HEK293 (cell line): ENCODE data around the gene HYDIN.
A peak's percentile ranks its signal among the peaks of the same experiment; 100 is the strongest.

ENCODE experiments used
- CTCF ChIA-PET: fragments of 350-600 bp; formaldehyde crosslinking; extraction: SDS; loops from one replicate; lab custom pipeline; 2021; ENCODE audit warnings: antibody characterized with exemption; lab: Yijun Ruan, JAX
- POLR2A ChIA-PET: fragments of 300-600 bp; formaldehyde crosslinking; extraction: SDS; loops from one replicate; lab custom pipeline; 2020; ENCODE audit warnings: antibody characterized with exemption, inconsistent platforms; lab: Yijun Ruan, JAX
- H3K27ac ChIP-seq: fragments of 200-500 bp; sonication (Bioruptor generic); 2 replicates; pipeline ENCODE4 v1.5.1; 2014; ENCODE audit warnings: low read depth, low read length, control low read depth, inconsistent platforms; ENCODE audit errors: extremely low read depth
- H3K36me3 ChIP-seq, 2 experiments: fragments of 200-500 bp in 1 of 2; sonication (Bioruptor generic) in 1 of 2; 1 replicate in 1 of 2; 2 replicates in 1 of 2; pipeline ENCODE4 v1.5.1; 2014 to 2017; ENCODE audit warnings: inconsistent platforms in 2 of 2, low read length in 2 of 2; ENCODE audit not compliant: control insufficient read depth in 2 of 2, insufficient read depth in 1 of 2
- H3K4me1 ChIP-seq: fragments of 200-500 bp; sonication (Bioruptor generic); 2 replicates; pipeline ENCODE4 v1.5.1; 2014; ENCODE audit warnings: mild to moderate bottlenecking, low read length, inconsistent platforms; ENCODE audit not compliant: control insufficient read depth, insufficient read depth
- H3K4me3 ChIP-seq: 2 replicates; pipeline ENCODE4 v1.5.1; 2011; ENCODE audit warnings: low read depth, mild to moderate bottlenecking, control low read depth, low read length, moderate library complexity
- H3K9me3 ChIP-seq: fragments of 200-500 bp; sonication (Bioruptor generic); 2 replicates; pipeline ENCODE4 v1.5.1; 2014; ENCODE audit warnings: low read depth, low read length, inconsistent platforms; ENCODE audit not compliant: control insufficient read depth, insufficient read depth
- GFI1B ChIP-seq: fragments of 450-650 bp; formaldehyde crosslinking; IDR thresholded peaks from 2 replicates; pipeline ENCODE4 v1.5.1; 2016; ENCODE audit warnings: missing biosample characterization, missing genetic modification characterization
- ZNF10 ChIP-seq: fragments of 450-650 bp; formaldehyde crosslinking; IDR thresholded peaks from 2 replicates; pipeline ENCODE4 v1.5.1; 2017; ENCODE audit warnings: missing biosample characterization, missing genetic modification characterization
- ZNF175 ChIP-seq: fragments of 450-650 bp; formaldehyde crosslinking; IDR thresholded peaks from 2 replicates; pipeline ENCODE4 v1.5.1; 2016; ENCODE audit warnings: missing biosample characterization, missing genetic modification characterization
- ZNF202 ChIP-seq: fragments of 450-650 bp; formaldehyde crosslinking; IDR thresholded peaks from 2 replicates; pipeline ENCODE4 v1.5.1; 2016; ENCODE audit warnings: missing biosample characterization, missing genetic modification characterization, borderline replicate concordance
- ZNF248 ChIP-seq: fragments of 450-650 bp; formaldehyde crosslinking; IDR thresholded peaks from 2 replicates; pipeline ENCODE4 v1.5.1; 2017; ENCODE audit warnings: missing biosample characterization, missing genetic modification characterization
- ZNF274 ChIP-seq, 2 experiments: fragments of 200-500 bp in 1 of 2; fragments of 450-650 bp in 1 of 2; sonication (Bioruptor generic) in 1 of 2; formaldehyde crosslinking in 1 of 2; IDR thresholded peaks; 2 replicates each; pipeline versions ENCODE4 v1.5.1 to v1.6.1; 2014 to 2016; ENCODE audit warnings: borderline replicate concordance in 1 of 2, inconsistent platforms in 1 of 2, low read length in 1 of 2, missing biosample characterization in 1 of 2, missing genetic modification characterization in 1 of 2
- ZNF350 ChIP-seq: fragments of 450-650 bp; formaldehyde crosslinking; IDR thresholded peaks from 2 replicates; pipeline ENCODE4 v1.5.0; 2017; ENCODE audit warnings: missing biosample characterization, mild to moderate bottlenecking, missing genetic modification characterization
- ZNF416 ChIP-seq: fragments of 450-650 bp; formaldehyde crosslinking; IDR thresholded peaks from 2 replicates; pipeline ENCODE4 v1.5.1; 2016; ENCODE audit warnings: missing biosample characterization, missing genetic modification characterization
- ZNF501 ChIP-seq: fragments of 450-650 bp; formaldehyde crosslinking; IDR thresholded peaks from 2 replicates; pipeline ENCODE4 v1.5.1; 2016; ENCODE audit warnings: missing biosample characterization, missing genetic modification characterization
- ZNF558 ChIP-seq: fragments of 450-650 bp; formaldehyde crosslinking; IDR thresholded peaks from 2 replicates; pipeline ENCODE4 v1.5.1; 2016; ENCODE audit warnings: missing biosample characterization, missing genetic modification characterization
- ZNF561 ChIP-seq: fragments of 450-650 bp; IDR thresholded peaks from 2 replicates; pipeline ENCODE4 v1.5.1; 2018; ENCODE audit warnings: missing biosample characterization, missing genetic modification characterization, borderline replicate concordance
- ZNF660 ChIP-seq: fragments of 450-650 bp; IDR thresholded peaks from 2 replicates; pipeline ENCODE4 v1.5.1; 2018; ENCODE audit warnings: missing biosample characterization, mild to moderate bottlenecking, missing genetic modification characterization
- TF ChIP-seq, protein P1 (sequence below): fragments of 450-650 bp; formaldehyde crosslinking; IDR thresholded peaks from 2 replicates; pipeline ENCODE4 v1.5.1; 2016; ENCODE audit warnings: missing biosample characterization, missing genetic modification characterization
- TF ChIP-seq, protein P2 (sequence below): fragments of 450-650 bp; formaldehyde crosslinking; IDR thresholded peaks from 2 replicates; pipeline ENCODE4 v1.5.1; 2016; ENCODE audit warnings: missing biosample characterization, missing genetic modification characterization
- TF ChIP-seq, protein P3 (sequence below): fragments of 450-650 bp; formaldehyde crosslinking; IDR thresholded peaks from 2 replicates; pipeline ENCODE4 v1.5.1; 2017; ENCODE audit warnings: missing biosample characterization, mild to moderate bottlenecking, missing genetic modification characterization, moderate library complexity
- TF ChIP-seq, protein P4 (sequence below): fragments of 450-650 bp; formaldehyde crosslinking; IDR thresholded peaks from 2 replicates; pipeline ENCODE4; 2016; ENCODE audit warnings: missing biosample characterization, missing genetic modification characterization
- TF ChIP-seq, protein P5 (sequence below): fragments of 450-650 bp; formaldehyde crosslinking; IDR thresholded peaks from 2 replicates; pipeline ENCODE4 v1.5.1; 2017; ENCODE audit warnings: missing biosample characterization, missing genetic modification characterization

The HYDIN gene

DNA sequence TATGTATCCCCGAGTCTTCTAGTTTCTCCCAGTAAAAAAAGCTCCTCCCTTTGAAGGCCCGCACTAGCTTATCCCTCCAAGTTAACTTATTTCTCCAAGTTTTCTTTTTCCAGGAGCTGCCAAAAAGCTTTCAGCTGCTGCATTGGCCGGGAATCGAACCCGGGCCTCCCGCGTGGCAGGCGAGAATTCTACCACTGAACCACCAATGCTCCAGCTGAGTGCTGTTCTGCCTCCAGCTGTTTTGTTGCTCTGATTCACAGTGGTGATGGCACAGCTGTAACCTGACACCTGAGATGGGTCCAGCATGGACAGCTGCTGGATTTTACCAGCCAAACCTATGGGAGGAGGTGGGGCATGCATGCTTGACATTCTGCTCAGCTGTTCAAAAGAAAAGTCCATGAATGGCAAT is 451.6 kb downstream of the HYDIN start (continued):
- TF ChIP-seq, protein P1, sequence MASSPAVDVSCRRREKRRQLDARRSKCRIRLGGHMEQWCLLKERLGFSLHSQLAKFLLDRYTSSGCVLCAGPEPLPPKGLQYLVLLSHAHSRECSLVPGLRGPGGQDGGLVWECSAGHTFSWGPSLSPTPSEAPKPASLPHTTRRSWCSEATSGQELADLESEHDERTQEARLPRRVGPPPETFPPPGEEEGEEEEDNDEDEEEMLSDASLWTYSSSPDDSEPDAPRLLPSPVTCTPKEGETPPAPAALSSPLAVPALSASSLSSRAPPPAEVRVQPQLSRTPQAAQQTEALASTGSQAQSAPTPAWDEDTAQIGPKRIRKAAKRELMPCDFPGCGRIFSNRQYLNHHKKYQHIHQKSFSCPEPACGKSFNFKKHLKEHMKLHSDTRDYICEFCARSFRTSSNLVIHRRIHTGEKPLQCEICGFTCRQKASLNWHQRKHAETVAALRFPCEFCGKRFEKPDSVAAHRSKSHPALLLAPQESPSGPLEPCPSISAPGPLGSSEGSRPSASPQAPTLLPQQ (tag by site-specific recombination) = peak; percentile 96
- TF ChIP-seq ZNF501 (tag by site-specific recombination) = peak; percentile 54; the same call in 1 of the 2 replicates
- TF ChIP-seq, protein P2, sequence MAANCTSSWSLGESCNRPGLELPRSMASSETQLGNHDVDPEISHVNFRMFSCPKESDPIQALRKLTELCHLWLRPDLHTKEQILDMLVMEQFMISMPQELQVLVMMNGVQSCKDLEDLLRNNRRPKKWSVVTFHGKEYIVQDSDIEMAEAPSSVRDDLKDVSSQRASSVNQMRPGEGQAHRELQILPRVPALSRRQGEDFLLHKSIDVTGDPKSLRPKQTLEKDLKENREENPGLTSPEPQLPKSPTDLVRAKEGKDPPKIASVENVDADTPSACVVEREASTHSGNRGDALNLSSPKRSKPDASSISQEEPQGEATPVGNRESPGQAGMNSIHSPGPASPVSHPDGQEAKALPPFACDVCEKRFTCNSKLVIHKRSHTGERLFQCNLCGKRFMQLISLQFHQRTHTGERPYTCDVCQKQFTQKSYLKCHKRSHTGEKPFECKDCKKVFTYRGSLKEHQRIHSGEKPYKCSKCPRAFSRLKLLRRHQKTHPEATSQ (tag by site-specific recombination) = no peak
- 0 out of 2 replicates have a peak, but pooled peaks have one; percentile 59 for TF ChIP-seq GFI1B
- TF ChIP-seq ZNF248 = no peak
- no peak for TF ChIP-seq ZNF350 (tag by site-specific recombination)
- no peak for TF ChIP-seq ZNF202 (tag by site-specific recombination)
- TF ChIP-seq ZNF10 (tag by site-specific recombination) = peak; percentile 77
- TF ChIP-seq, protein P3, sequence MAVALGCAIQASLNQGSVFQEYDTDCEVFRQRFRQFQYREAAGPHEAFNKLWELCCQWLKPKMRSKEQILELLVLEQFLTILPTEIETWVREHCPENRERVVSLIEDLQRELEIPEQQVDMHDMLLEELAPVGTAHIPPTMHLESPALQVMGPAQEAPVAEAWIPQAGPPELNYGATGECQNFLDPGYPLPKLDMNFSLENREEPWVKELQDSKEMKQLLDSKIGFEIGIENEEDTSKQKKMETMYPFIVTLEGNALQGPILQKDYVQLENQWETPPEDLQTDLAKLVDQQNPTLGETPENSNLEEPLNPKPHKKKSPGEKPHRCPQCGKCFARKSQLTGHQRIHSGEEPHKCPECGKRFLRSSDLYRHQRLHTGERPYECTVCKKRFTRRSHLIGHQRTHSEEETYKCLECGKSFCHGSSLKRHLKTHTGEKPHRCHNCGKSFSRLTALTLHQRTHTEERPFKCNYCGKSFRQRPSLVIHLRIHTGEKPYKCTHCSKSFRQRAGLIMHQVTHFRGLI = peak; percentile 63
- TF ChIP-seq, protein P4, sequence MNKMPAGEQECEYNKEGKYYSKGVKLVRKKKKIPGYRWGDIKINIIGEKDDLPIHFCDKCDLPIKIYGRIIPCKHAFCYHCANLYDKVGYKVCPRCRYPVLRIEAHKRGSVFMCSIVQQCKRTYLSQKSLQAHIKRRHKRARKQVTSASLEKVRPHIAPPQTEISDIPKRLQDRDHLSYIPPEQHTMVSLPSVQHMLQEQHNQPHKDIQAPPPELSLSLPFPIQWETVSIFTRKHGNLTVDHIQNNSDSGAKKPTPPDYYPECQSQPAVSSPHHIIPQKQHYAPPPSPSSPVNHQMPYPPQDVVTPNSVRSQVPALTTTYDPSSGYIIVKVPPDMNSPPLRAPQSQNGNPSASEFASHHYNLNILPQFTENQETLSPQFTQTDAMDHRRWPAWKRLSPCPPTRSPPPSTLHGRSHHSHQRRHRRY (tag by site-specific recombination) = no peak
- TF ChIP-seq ZNF561 (tag by site-specific recombination) = peak; percentile 99
- TF ChIP-seq ZNF274 (IDR thresholded peaks at IDR 0.05; ENCODE audit: low read length) = no peak
- TF ChIP-seq ZNF274 (tag by site-specific recombination; IDR thresholded peaks at IDR 0.05; ENCODE audit: borderline replicate concordance) = no peak
- TF ChIP-seq, protein P5, sequence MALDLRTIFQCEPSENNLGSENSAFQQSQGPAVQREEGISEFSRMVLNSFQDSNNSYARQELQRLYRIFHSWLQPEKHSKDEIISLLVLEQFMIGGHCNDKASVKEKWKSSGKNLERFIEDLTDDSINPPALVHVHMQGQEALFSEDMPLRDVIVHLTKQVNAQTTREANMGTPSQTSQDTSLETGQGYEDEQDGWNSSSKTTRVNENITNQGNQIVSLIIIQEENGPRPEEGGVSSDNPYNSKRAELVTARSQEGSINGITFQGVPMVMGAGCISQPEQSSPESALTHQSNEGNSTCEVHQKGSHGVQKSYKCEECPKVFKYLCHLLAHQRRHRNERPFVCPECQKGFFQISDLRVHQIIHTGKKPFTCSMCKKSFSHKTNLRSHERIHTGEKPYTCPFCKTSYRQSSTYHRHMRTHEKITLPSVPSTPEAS (tag by site-specific recombination) = peak; percentile 48; the same call in 1 of the 2 replicates
- TF ChIP-seq ZNF416 = 0 out of 2 replicates have a peak, but pooled peaks have one; percentile 22

DNA sequence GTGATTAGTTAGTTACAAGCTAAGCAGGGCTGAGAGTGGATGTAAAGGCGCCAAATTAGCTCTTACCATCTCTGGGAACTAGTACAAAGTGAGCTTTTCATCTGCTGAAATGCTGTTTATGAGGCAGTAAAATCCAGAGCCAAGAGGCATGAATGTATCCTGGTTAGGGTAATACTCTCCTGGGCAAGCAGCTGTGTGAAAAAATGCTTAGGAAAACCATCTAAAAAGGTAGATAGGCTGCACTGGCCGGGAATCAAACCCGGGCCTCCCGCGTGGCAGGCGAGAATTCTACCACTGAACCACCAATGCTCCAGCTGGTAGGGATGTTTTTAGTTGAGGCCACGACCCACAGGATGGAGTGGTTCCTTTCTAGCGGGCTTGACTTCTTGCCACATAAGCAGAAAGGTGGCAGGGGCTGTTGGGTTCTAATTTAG is 452.5 kb downstream of the HYDIN start:
- CTCF ChIA-PET = no interaction called here
- H3K4me3 ChIP-seq = no peak overlapping the region
- peaks cover 4 to 48% of the 10 kb centered on the region in 2 experiments; a peak in 2 of 3 replicates for H3K36me3 ChIP-seq
- H3K27ac ChIP-seq = no peak overlapping the region
- no peaks in the 10 kb centered on the region for H3K4me1 ChIP-seq
- TF ChIP-seq ZNF350 (tag by site-specific recombination) (no peak), ZNF558 (no peak), ZNF175 (tag by site-specific recombination) (no peak), ZNF660 (tag by site-specific recombination) (peak; percentile 60; the same call in 1 of the 2 replicates)
- POLR2A ChIA-PET = interaction anchor here (1.9 kb wide), 1 partner anchor 23 kb away, joined by 7 read pairs; the partner anchor contains the start of gene VAC14
- H3K9me3 ChIP-seq = no peaks in the 10 kb centered on the region
